Activated T-cell treated with anti-CD3 and anti-CD28 coated beads for 48 hours (primary cell): ENCODE data around the gene C16orf82.

ENCODE experiments used
- DNase-seq: peaks from one replicate; pipeline ENCODE4 v3.0.0-alpha.2; 2020; ENCODE audit warnings: low read depth

Gene C16orf82

DNA sequence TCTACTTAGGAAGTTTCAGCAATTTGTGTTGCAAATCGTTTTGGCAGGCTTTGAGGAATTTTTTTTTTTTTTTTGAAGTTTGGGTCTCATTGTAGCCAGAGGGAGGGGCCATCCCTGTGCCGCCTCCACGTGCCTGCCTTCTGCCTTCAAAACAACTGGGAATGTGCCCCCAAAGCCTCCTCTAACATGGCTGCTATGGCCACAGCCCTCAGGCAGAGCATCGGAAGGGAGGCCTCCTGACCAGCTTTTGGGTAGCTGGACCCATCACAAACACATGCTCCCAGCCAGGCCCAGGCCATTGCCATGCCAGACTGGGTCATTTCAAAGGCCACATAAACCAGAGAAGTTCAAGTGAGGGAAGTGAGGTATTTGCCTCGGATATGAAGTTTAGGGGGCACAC is 21.5 kb downstream of the C16orf82 start:
- no peak for DNase-seq

DNA sequence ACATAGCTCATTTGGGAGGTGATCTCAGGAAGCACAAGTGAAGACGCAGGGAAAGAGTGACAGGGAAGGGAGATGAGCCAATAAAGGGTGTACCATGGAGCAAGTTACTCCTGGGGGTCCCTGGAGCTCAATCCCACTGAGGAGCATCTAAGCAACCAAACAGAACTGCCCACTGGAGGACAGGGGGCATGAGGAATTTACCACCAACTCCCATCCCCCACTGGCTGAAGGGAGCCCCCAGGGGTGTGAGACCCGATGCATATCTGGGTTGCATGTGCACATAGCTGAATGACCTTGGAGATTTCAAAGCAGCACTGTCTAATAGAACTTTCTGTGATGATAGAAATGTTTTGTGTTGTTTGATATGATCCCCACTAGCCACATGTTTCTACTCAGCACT is 29.6 kb downstream of the C16orf82 start:
- DNase-seq, result no peak

DNA sequence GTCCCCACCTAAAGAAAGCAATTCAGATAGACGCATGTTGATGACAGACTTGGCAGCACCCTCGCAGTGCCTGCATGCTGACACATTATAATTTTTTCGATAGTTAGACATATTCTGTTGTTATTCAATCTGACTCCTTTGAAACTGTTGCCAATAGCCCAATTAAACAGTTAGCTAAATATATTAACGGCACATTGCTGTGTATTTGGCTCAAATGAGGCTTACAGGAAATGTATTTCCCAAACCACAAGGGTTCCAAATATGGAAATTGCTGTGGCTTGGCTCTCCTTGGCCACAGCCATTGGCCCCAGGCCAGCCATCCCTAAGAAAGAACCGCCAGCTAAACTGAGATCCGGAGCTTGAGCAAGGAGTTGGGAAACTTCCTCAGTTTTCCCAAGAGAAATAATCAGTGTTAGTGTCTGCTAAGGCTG is 31.1 kb downstream of the C16orf82 start:
- no peak for DNase-seq

DNA sequence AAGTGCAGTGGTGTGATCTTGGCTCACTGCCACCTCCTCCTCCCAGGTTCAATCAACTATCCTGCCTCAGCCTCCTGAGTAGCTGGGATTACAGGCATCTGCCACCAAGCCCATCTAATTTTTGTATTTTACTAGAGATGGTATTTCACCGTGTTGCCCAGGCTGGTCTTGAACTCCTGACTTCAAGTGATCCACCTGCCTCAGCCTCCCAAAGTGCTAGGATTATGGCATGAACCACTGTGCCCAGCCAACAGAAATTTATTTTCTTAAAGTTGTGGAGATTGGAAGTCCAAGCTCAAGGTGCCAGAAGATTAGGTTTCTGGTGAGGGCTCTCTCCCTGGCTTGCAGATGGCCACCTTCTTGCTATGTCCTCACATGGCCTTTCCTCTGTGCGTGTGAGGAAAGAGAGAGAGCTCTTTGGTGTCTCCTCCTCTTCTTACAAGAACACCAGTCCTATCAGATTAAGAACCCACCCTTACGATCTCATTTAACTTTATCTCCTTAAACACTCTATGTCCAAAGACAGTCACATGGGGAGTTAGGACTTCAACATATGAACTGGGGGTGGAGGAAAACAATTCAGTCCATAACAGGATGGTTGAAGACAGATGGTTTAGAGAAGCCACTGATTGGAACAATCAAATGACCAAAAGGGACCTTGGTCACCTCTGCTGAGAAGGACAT is 31.8 kb downstream of the C16orf82 start:
- no peak for DNase-seq

DNA sequence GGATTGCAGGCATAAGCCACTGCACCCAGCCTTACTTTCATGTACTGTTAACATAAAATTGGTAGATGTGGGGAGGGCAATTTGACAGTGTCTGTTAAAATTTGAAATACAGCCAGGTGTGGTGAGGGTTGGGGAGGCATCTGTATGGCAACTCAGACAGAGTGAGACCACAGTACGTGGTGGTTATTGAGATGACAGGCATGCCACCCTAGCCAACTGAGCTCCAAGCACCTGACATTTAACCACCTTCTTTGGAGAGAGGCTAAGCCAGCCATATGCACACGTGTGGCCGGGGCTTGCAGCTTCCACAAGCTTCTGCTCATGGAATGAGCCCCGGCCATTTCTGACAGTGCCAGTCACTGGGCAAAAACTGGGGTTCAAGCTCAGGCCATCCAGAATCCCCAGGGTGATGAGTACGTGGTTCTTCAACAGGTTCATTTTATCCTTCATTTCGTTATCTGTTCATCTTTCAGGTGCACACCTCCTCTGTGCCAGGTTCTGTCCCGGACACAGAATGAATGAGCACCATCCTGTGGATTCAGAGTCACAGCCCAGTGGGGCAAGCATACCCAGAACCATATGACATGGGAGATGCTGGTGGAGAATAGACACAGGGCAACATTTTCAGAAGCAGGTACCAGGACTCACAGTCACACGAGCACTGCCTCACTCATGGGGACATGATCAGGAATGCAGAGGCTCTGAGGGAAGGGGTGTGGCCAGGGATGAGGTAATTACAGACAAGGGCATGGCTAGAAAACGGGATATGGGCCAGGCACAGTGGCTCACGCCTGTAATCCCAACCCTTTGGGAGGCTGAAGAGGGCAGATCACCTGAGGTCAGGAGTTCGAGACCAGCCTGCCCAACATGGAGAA is 36.2 kb downstream of the C16orf82 start:
- DNase-seq, result no peak

DNA sequence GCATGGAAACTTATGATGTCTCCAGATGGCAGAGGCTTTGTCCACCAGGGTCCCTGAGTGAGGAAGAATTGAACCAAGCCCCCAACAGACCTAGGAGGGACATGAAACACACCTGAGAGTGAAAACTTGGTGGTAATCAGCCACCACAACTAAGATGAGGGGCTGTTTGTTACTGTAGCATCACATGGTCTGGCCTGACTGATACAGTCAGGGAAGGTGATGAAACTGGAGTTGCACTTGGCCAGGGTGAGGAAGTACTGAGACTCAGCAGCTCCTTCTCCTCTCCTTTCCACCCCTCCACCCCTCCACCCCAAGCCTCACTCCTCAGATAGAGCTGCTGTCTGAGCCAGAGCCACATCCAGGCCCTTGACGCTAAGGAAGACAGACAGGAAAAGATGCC is 37.2 kb downstream of the C16orf82 start:
- DNase-seq, result no peak

DNA sequence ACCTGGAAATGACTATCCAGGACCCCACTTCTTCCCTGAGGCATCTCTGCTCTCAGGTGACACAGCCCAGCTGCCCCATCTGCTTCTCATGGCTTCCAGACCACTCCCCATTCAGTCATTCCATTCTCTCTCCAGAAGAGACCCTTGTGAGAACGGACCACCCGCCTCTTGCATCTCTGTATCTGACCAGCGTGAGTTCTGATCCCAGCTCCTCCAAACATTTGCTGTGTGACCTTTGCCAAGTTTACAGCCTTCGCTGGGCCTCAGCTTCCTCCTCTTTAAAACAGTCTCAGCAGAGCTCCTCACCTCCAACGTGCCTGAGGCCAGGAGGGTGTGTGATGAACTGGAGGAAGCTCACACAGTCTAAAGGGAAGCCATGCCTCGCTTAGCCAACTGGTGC is 39.6 kb downstream of the C16orf82 start:
- no peak for DNase-seq

DNA sequence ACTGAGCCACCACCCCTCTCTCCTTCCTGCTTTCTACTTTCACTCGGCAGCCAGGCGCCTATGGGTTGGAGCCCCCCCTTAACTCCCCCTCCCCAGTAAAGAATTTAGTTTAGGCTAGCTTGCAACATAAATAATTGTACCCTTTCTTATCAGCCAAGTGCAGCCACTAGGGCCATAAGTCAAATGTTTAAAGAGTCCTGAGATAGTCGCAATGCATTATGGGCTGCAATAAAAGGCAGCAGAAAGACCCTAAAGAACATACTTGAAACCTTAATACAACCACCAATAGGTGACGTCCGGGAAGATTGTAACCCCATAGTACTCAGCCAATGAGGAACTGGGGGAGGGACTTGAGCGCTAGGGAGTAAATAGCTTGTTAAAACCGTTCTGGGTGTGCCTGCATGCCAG is 40.5 kb downstream of the C16orf82 start:
- no peak for DNase-seq

DNA sequence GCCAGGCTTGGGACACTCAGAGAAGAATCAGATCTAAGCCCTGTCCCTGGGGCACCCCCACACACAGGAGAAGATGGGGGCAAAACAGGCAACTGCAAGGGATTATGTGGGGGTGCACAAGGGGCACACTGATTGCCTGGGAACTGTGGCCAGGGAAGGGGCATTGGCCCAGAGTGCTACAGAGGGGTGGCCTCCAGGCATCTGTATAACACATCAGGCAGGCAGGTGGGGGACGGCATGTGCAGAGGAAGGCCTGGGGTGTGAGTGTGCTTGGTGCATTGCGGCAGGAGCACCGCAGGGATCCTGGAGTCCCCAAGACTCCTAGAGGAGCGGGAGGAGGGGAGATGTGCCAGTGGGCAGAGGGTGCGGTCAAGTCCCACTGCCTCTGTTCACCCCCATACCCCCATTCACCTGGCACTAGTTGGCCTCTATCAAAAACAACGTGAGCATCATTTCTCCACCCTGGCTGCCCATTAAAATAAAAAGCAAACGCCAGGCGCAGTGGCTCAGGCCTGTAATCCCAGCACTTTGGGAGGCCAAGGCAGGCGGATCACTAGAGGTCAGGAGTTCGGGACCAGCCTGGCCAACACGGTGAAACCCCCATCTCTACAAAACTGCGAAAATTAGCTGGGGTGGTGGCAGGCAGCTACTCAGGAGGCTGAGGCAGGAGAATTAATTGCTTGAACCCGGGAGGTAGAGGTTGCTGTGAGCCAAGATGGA is 41.5 kb downstream of the C16orf82 start:
- DNase-seq, result no peak

DNA sequence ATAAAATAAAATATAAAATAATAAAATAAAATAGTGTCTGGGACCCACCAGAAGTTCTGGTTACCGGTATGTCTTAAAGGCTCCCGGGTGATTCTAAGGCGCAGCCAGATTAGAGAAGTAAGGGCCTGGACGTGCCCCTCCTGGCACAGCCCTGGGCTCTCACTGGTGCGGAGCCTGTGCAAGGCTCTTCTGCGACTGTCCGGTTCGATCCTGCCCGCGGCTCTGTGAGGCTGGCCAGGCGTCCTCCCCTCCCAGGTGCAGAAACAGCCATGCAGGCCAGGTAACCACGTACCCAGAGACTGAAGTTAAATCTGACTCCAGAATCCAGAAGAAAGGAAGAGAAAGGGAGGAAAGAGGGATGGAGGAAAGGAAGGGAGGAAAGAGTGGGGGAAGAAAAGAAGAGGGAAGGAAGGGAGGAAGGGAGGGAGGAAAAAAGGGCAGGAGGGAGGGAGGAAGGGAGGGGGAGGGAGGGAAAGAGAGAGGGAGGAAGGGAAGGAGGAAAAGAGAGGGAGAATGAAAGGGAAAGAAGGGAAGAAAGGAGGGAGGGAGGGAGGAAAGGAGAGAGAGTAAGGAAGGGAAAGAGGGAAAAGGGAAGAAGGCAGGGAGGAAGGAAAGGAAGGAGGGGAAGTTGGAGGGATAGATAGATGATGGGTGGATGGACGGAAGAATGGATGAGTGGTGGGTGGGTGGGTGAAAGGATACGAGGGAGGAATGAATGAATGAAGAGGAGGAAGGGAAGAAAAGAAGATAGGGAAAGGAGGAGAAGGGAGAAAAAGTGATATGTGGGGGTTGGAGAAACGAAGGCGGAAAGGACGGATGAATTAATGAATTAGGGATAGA is 42.3 kb downstream of the C16orf82 start:
- DNase-seq, result no peak

DNA sequence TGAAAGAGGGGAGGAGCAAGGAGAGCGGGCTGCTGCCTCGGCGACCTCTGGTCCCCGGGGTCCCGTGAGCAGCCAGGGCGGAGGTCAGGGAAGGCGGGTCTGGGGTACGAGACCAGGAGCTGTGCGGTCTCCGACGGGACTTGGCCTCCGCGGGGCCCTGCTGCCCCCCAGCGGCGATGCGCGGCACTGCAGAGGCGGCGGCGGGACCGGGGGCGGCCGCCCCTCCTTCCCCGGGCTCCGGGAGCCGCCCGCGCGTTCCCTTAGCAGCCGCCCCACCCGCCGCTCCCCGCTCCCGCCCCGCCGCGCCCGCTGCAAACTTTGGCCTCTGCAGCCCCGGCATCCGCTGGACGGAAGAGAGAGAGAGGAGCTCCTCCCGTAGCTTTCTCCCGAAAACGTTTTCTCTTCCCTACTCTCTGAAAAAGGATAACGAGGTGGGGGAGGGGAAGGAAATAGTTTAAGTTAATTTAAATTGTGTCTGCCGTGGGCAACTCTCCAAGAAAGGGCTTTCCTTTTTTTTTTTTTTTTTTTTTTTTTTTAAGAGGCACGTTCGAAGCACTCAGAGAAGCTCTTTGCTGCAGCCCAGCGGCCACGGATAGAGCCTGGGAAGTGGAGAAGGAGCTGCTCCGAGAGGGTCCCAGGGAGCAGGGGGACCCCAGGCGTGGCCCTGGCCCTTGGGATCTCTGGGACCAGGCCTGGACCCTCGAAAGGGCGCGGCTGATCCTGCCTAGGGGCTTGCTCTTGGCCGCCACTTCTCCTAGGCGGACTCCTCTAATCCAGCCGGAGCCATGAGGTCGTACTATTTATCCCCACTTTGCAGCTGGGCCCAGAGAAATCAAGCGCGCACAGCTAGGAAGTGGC is 43.2 kb downstream of the C16orf82 start:
- DNase-seq, result peak; percentile 85

DNA sequence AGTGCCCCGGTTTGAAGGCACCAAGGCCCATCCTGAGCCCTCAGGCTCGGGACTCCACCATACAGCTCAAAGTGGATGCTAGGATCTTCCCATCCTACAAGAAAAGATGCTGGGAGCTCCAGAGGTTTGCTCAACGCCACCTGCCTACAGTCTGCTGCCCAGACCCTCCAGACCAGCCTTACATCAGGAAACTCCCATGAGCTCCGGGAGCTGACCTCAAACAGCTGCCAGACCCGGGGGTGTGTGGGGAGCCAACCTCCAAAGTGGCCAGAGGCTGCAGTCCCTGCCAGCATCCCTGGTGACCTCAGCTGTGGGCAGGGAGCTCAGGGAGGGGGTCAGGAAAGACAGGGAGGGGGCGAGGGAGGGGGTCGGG is 43.8 kb downstream of the C16orf82 start:
- no peak for DNase-seq

DNA sequence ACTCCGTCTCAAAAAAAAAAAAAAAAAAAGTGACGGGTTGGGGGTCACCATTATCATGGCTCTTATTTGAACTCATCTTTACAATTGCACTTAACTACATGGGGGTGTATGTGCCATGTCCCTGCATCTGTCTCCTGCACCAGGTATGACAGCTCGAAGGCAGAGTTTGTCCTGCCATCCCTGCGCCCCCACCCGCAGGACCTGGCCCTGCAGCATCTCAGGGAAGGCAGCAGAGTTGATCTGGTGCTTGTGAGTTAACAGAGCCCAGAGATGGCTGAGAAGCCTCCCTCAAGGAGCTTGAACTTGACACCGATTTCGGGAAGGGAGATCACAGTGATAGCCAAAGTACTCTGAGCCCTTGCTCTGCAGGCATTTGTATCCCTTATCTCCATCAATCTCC is 44.8 kb downstream of the C16orf82 start:
- no peak for DNase-seq

DNA sequence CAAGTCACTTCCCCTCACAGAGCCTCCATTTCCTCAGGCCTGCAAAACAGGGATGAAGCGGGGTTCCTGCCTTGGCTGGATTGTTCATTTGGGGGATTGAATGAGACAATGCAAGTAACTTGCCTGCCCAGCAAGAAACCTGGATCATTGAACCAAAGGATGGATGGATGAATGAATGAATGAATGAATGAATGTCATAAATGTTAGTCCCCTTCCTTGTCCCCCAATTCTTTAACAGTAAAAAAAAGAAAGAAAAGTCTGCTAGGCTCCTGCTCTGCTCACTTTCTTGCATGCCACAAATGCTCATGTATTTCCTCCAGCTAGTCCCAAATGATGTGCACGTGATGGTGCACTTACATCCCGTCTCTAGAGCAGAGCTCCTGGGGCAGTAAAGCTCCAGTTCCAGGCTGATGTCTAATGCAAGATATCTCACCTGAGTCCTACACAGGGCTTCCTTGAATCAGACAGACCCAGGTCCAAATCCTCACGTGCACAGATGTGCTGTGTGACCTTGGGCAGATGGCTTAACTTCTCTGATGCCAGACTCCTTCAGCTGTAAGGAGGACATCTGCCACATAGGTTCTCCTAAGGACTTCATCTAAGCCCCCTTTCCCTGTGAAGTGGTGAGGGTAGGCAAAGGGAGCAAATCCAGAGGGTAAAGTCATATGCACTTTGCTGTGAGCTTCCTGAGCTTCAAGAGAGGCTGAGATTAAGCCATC is 45.5 kb downstream of the C16orf82 start:
- no peak for DNase-seq

DNA sequence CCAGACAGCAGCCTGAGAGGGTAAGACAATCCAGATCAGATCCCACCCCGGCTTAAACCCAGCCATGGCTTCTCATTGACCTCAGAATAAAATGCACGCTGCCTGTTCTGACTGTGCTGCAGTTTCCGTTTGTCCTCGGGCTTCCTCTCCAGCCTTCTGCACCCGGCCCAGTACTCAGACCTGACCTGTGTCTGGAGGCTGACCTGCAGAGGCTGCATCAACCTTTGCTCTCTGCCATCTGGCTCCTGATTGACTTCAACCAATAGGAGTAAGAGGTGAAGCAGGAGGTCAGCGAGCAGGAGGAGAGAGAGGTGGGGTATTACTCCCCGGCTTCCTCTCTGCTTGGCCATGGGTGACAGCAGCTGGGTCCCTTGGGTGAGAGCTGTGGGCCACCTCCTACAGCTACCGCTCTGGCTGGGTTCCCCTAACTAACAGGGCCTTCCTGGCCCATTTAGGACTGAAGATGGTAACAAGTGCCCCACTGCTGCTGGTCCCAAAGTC is 46.7 kb downstream of the C16orf82 start:
- no peak for DNase-seq

DNA sequence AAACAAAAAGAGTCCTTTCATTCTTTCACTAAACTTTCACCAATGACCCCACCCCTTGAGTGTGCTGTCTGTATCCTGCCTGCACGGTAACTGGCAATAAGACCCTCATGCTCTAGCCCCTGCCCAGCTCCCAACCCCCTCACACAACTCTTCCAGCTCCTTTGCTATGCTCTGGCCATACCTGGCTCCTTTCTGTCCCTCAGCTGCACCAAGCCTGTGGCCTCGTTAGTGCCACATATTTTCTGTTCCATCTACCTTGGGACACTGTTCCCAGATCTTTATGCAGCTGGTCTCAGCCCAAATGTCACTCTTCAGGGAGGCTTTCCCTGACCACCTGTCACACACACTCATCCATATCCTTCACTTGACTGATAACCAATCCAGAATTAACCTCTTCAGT is 47.3 kb downstream of the C16orf82 start:
- DNase-seq, result no peak

DNA sequence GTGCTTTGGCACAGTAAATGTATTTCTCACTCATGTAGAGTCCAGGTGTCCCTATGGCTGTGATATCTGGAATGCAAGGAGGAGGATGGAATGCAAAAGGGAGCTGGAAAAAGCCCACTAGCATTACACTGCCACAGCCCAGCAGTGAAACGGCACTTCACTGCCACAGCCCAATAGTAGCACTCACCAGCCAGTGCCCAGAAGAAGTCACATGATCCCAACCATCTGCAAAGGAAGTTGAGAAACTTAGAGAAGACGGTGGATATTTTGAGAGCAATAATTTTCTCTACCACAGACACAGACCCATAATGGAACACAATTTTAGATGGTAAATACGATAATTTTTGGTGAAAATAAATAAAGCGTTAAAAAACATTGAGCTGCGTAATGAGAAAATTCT is 51.8 kb downstream of the C16orf82 start:
- DNase-seq, result no peak
